GM12878 (cell line): ENCODE measurements around the gene SLC10A1. TPM values are rescaled to one million over a fixed set of nuclear protein-coding genes. Genes with fewer than 3 reads are reported as not detected.

Source experiments
- ATAC-seq: fragments of 200-7000 bp; cut with Tn5 transposase; 3 replicates; pipeline ENCODE4 v1.9.1; 2020; ENCODE audit warnings: mild to moderate bottlenecking, moderate library complexity
- BruUV-seq: library from RNA; stranded (reverse); fragments of 400-500 nt; replicated peaks from 2 replicates; lab custom pipeline; 2021; lab: Mats Ljungman, UMichigan
- CTCF ChIA-PET: fragments of 300-600 bp; sonication (Branson Sonifier 250); formaldehyde crosslinking; extraction: SDS; loops from one replicate; lab custom pipeline; 2021; ENCODE audit warnings: inconsistent platforms; lab: Yijun Ruan, JAX
- POLR2A ChIA-PET: fragments of 350-600 bp; formaldehyde crosslinking; extraction: SDS; loops from one replicate; lab custom pipeline; 2021; ENCODE audit warnings: inconsistent platforms; lab: Charles Lee
- RAD21 ChIA-PET: fragments of 300-600 bp; sonication (Branson Sonifier 250); formaldehyde crosslinking; loops from one replicate; lab custom pipeline; 2023; ENCODE audit warnings: antibody characterized with exemption; ENCODE audit not compliant: unreplicated experiment; lab: Charles Lee
- SMC1A ChIA-PET: fragments of 300-600 bp; sonication (Branson Sonifier 250); formaldehyde crosslinking; loops from one replicate; lab custom pipeline; 2023; ENCODE audit not compliant: unreplicated experiment, uncharacterized antibody; lab: Charles Lee
- DNase-seq: peaks from one replicate; pipeline ENCODE4 v3.0.0-alpha.2; 2011; ENCODE audit warnings: low read depth, low spot score
- FAIRE-seq: peaks from 3 replicates; lab custom pipeline; 2011; peaks lifted over from hg19 to GRCh38; lab: Jason Lieb, UNC
- H2AFZ ChIP-seq: 2 replicates; pipeline ENCODE4 v1.6.0; 2011; ENCODE audit warnings: low read depth, low read length, control low read depth; ENCODE audit not compliant: control insufficient read depth
- H3K27ac ChIP-seq: 2 replicates; pipeline ENCODE4 v1.5.1; 2011; ENCODE audit warnings: control low read depth; ENCODE audit not compliant: control insufficient read depth, insufficient read depth
- H3K27me3 ChIP-seq, 2 experiments: replicated peaks in 1 of 2; 2 replicates each; pipeline versions ENCODE4 v1.6.0 to v1.6.1; 2011; ENCODE audit warnings: low read length in 1 of 2; ENCODE audit not compliant: control insufficient read depth in 2 of 2, insufficient read depth in 2 of 2
- H3K36me3 ChIP-seq, 2 experiments: 2 replicates each; pipeline ENCODE4 v1.5.1; 2011; ENCODE audit warnings: low read length in 1 of 2; ENCODE audit not compliant: control insufficient read depth in 2 of 2, insufficient read depth in 2 of 2
- H3K4me1 ChIP-seq: 2 replicates; pipeline ENCODE4 v1.6.1; 2011; ENCODE audit warnings: mild to moderate bottlenecking, low read length, moderate library complexity, mixed read lengths; ENCODE audit not compliant: control insufficient read depth, insufficient read depth
- H3K4me2 ChIP-seq: 2 replicates; pipeline ENCODE4 v1.6.0; 2011; ENCODE audit warnings: control low read depth; ENCODE audit not compliant: control insufficient read depth, insufficient read depth
- H3K4me3 ChIP-seq: fragments of 200-600 bp; sonication (generic); 2 replicates; pipeline ENCODE4 v1.5.1; 2016
- H3K79me2 ChIP-seq: 2 replicates; pipeline ENCODE4 v1.6.0; 2011; ENCODE audit warnings: low read length; ENCODE audit not compliant: control insufficient read depth, insufficient read depth
- H3K9ac ChIP-seq: 2 replicates; pipeline ENCODE4 v1.8.0; 2011; ENCODE audit warnings: low read length, control low read depth, mixed read lengths; ENCODE audit not compliant: control insufficient read depth, insufficient read depth
- H3K9me3 ChIP-seq: replicated peaks from 3 replicates; pipeline ENCODE4 v1.5.1; 2011; ENCODE audit warnings: mild to moderate bottlenecking, low read length; ENCODE audit not compliant: control insufficient read depth, insufficient read depth
- H4K20me1 ChIP-seq: 2 replicates; pipeline ENCODE4 v1.6.0; 2011; ENCODE audit not compliant: control insufficient read depth, insufficient read depth
- ATF3 ChIP-seq: IDR thresholded peaks from 2 replicates; pipeline ENCODE4 v1.6.1; 2011; ENCODE audit warnings: low read depth, mild to moderate bottlenecking, low read length, moderate library complexity, borderline replicate concordance; ENCODE audit errors: extremely low read depth
- DPF2 ChIP-seq: fragments of 450-650 bp; IDR thresholded peaks from 2 replicates; pipeline ENCODE4 v1.6.1; 2017; ENCODE audit warnings: mild to moderate bottlenecking
- EP300 ChIP-seq, 2 experiments: fragments of 150-350 bp in 1 of 2; IDR thresholded peaks; 2 replicates each; pipeline ENCODE4 v1.6.1; 2011 to 2012; ENCODE audit warnings: low read depth in 2 of 2, low read length in 2 of 2, borderline replicate concordance in 1 of 2, improper control_type of control experiment in 1 of 2, inconsistent platforms in 1 of 2; ENCODE audit not compliant: control insufficient read depth in 1 of 2
- FOXK2 ChIP-seq: fragments of 450-650 bp; IDR thresholded peaks from 2 replicates; pipeline ENCODE4 v1.6.1; 2017; ENCODE audit warnings: mild to moderate bottlenecking, moderate library complexity
- HDAC6 ChIP-seq: fragments of 200-600 bp; sonication (generic); IDR thresholded peaks from one replicate; pipeline ENCODE4 v1.8.0; 2017; ENCODE audit warnings: antibody characterized with exemption; ENCODE audit not compliant: unreplicated experiment
- MEF2A ChIP-seq: IDR thresholded peaks from 2 replicates; pipeline ENCODE4 v1.6.1; 2011; ENCODE audit warnings: low read depth, mild to moderate bottlenecking, low read length, moderate library complexity; ENCODE audit not compliant: insufficient read depth
- MYB ChIP-seq: fragments of 150-350 bp; IDR thresholded peaks from 2 replicates; pipeline ENCODE4 v1.6.1; 2014; ENCODE audit warnings: mild to moderate bottlenecking, low read depth, low read length, borderline replicate concordance
- NR2C2 ChIP-seq: IDR thresholded peaks from 2 replicates; pipeline ENCODE4 v1.6.1; 2011; ENCODE audit warnings: borderline replicate concordance, low read depth; ENCODE audit not compliant: control insufficient read depth, insufficient read length
- SPI1 ChIP-seq: IDR thresholded peaks from 2 replicates; pipeline ENCODE4 v1.6.1; 2011; ENCODE audit warnings: low read depth, mild to moderate bottlenecking, low read length, moderate library complexity, borderline replicate concordance; ENCODE audit not compliant: insufficient read depth
- TCF12 ChIP-seq: IDR thresholded peaks from 2 replicates; pipeline ENCODE4 v1.6.1; 2011; ENCODE audit warnings: low read depth, mild to moderate bottlenecking, low read length
- WGBS: methylation state at CpG from one replicate; pipeline ENCODE4 v1.1.6; 2016; ENCODE audit warnings: low lambda C conversion rate; ENCODE audit not compliant: insufficient replicate concordance, insufficient coverage; ENCODE audit errors: missing lambda C conversion rate; 5-methylcytosine and 5-hydroxymethylcytosine counted together
- in situ Hi-C: fragments of 300-500 bp; cut with MboI; formaldehyde crosslinking; loops from 9 replicates; pipeline ENCODE4 v1.14.3; 2018; ENCODE audit warnings: mixed read lengths
- intact Hi-C: fragments of 100-400 bp; cut with micrococcal nuclease; formaldehyde crosslinking; loops from one replicate; pipeline ENCODE4 v1.14.2; 2022; ENCODE audit not compliant: unreplicated experiment
- polyA plus RNA-seq, 11 experiments: library from polyadenylated mRNA; depleted of rRNA in 4 of 11; unstranded in 6 of 11; stranded (reverse) in 5 of 11; fragments of >200 nt; fragmentation: Nextera tagmentation in 4 of 11; fragmentation: Illumina TruSeq in 1 of 11; extraction: Ambion mirVana in 4 of 11; extraction: Trizol in 1 of 11; gene quantifications; 1 replicate in 1 of 11; 2 replicates in 10 of 11; pipeline versions ENCODE4 v1.2.1 to v1.2.3, GENCODE V29; 2011 to 2016; ENCODE audit warnings: inconsistent platforms in 2 of 11, missing spikeins in 2 of 11, low read depth in 1 of 11
- total RNA-seq, 4 experiments: library from RNA; depleted of rRNA in 3 of 4; stranded (reverse); fragments of >200 nt in 3 of 4; fragmentation: Illumina TruSeq in 1 of 4; extraction: Trizol in 1 of 4; gene quantifications; 2 replicates each; pipeline versions ENCODE4 v1.2.1 to v1.2.3, GENCODE V29; 2013 to 2021

Gene SLC10A1
- total and polyA plus RNA-seq, 10 of the 15 experiments (the other 5 are each of a cell fraction or from before 2014, with no cell fraction given): 0.15 to 0.16 TPM; not detected in 8

DNA sequence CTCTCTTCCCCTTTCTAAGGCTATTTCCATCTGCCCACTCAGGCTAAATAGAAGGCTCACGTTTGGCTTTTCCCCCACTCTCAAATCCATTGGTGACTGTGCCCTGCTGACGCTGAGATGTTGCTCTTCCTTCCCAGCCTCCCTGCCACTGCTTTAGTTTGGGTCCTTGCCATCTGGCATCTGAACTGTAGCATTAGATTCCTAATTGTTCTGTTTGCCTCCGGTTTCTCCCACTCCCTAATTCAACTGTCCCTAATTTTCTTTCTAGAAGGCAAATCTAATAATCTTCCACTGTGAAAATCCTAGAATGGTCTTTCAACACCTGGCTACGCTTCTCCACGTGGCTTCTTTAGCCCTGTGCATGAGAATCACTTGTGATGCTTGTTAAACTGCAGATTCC, 44.6 kb upstream of the SLC10A1 start:
- ChIA-PET POLR2A (no interaction called here), CTCF (no interaction called here), SMC1A (no interaction called here), RAD21 (no interaction called here)
- Histone ChIP-seq H3K36me3 (no peaks in the 10 kb centered on the region), H3K9ac (no peak overlapping the region), H3K4me3 (no peak overlapping the region), H3K27ac (no peak overlapping the region), H3K4me1 (no peaks in the 10 kb centered on the region), H3K27me3 (peaks cover 3 to 5% of the 10 kb centered on the region in 2 experiments; a peak in 3 of 4 replicates), H3K4me2 (no peak overlapping the region), H4K20me1 (no peaks in the 10 kb centered on the region), H3K79me2 (no peaks in the 10 kb centered on the region), H3K9me3 (no peaks in the 10 kb centered on the region), H2AFZ (no peak overlapping the region)
- in situ Hi-C loops (no loop called here), intact Hi-C loops (no loop called here)
- no peak for TF ChIP-seq MYB
- TF ChIP-seq ATF3: no peak
- peak; percentile 2; the same call in 1 of the 2 replicates for TF ChIP-seq SPI1
- TF ChIP-seq HDAC6: no peak
- no peak for TF ChIP-seq TCF12
- no peak for TF ChIP-seq EP300 (IDR thresholded peaks at IDR 0.05; ENCODE audit: borderline replicate concordance in 1 of 2, control insufficient read depth in 1 of 2, low read depth in 2 of 2, low read length in 2 of 2)
- WGBS: 8% methylated on average over 5 of the region's 5 CpGs
- FAIRE-seq: no peak
- no peak for ATAC-seq
- BruUV-seq: no TSS peak
- DNase-seq: no peak

DNA sequence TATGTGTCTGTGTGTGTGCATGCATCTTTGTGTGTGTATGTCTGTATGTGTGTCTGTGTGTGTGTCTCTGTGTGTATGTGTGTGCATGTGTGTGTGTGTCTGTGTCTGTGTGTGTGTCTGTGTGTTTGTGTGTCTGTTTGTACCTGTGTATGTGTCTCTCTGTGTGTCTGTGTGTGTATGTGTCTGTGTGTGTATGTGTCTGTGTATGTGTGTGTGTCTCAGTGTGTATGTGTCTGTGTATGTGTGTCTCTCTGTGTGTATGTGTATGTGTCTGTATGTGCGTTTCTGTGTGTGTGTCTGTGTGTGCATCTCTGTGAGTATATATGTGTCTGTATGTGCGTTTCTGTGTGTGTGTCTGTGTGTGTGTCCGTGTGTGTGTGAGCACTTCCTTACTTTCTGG, 42.6 kb upstream of the SLC10A1 start:
- RAD21 ChIA-PET: no interaction called here
- BruUV-seq: no TSS peak
- H3K36me3 ChIP-seq: no peaks in the 10 kb centered on the region
- H3K27ac ChIP-seq: no peak overlapping the region
- CTCF ChIA-PET: interaction anchor here (1.1 kb wide), 1 partner anchor 188 kb away, joined by 5 read pairs; no protein-coding TSS in a partner anchor
- H2AFZ ChIP-seq: no peak overlapping the region
- H3K79me2 ChIP-seq: no peaks in the 10 kb centered on the region
- intact Hi-C loops (no loop called here), in situ Hi-C loops (no loop called here)
- peak; percentile 21 for TF ChIP-seq NR2C2
- no peak for TF ChIP-seq DPF2
- no peak for TF ChIP-seq MEF2A
- 0 out of 2 replicates have a peak, but pooled peaks have one; percentile 24 for TF ChIP-seq FOXK2
- TF ChIP-seq ATF3: no peak
- TF ChIP-seq, all 136 proteins: peak for 2
- ATAC-seq: no peak
- Histone ChIP-seq H3K4me2 (no peak overlapping the region), H3K4me3 (no peak overlapping the region), H3K9ac (no peak overlapping the region), H3K27me3 (peaks cover 3 to 5% of the 10 kb centered on the region in 2 experiments; a peak in 3 of 4 replicates), H4K20me1 (no peaks in the 10 kb centered on the region), H3K9me3 (no peaks in the 10 kb centered on the region), H3K4me1 (no peaks in the 10 kb centered on the region)
- peak; percentile 70 for FAIRE-seq
- ChIA-PET SMC1A (no interaction called here), POLR2A (no interaction called here)
- no peak for DNase-seq
- 14% methylated on average over 3 of the region's 3 CpGs for WGBS
